Neuron (in vitro differentiated cells): ENCODE results near the gene S100A6.
"Not testable (repeated sequence)": the region's sequence is repeated elsewhere in the genome, so short reads cannot be mapped to it uniquely, and the experiment has no call there.

Experiments used
- H2AFZ ChIP-seq: one replicate; pipeline ENCODE4 v1.6.1; 2013; ENCODE audit warnings: low read depth, mild to moderate bottlenecking, inconsistent platforms, low read length, moderate library complexity
- H3K27me3 ChIP-seq: one replicate; pipeline ENCODE4 v1.6.1; 2013; ENCODE audit warnings: low read length; ENCODE audit not compliant: insufficient read depth
- H3K36me3 ChIP-seq: one replicate; pipeline ENCODE4 v1.6.1; 2013; ENCODE audit warnings: low read length; ENCODE audit not compliant: insufficient read depth
- H3K4me1 ChIP-seq: one replicate; pipeline ENCODE4 v1.6.1; 2013; ENCODE audit warnings: low read length; ENCODE audit not compliant: insufficient read depth
- H3K4me3 ChIP-seq: 2 replicates; pipeline ENCODE4 v1.5.1; 2013; ENCODE audit warnings: mild to moderate bottlenecking, low read length, moderate library complexity
- H3K9me3 ChIP-seq: one replicate; pipeline ENCODE4 v1.6.1; 2013; ENCODE audit warnings: low read length

S100A6 gene

DNA sequence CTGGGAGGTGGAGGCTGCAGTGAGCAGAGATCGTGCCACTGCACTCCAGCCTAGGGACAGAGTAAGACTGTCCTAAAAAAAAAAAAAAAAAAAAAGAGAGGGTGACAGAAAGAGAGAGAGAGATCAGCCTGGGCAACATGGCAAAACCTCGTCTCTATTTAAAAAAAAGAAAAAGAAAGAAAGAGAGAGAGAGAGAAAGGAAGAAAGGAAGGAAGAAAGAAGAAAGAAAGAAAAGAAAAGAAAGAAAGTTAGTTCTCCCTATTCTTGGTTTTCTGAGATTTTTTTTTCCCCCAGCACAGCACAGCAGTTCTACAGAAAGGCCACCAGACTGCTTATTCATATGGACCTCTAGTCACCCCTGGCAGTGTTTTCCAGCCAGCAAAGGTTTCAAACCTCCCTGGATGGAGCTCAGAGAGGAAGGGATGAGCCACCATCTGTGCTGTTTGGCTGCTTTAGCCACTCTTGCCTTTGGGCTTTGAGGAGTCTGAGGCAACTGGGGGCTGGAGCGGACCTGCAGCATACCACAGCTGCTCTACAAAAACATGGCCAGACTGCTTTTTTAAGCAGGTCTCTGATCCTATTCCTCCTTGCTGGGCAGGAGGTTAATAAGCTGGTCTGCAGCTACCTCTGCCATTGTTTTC, 10.6 kb downstream of the S100A6 start:
- Histone ChIP-seq H2AFZ (no peak overlapping the region), H3K9me3 (no peaks in the 10 kb centered on the region), H3K4me1 (peaks cover 2% of the 10 kb centered on the region), H3K36me3 (no peaks in the 10 kb centered on the region), H3K4me3 (no peak overlapping the region), H3K27me3 (no peaks in the 10 kb centered on the region)

DNA sequence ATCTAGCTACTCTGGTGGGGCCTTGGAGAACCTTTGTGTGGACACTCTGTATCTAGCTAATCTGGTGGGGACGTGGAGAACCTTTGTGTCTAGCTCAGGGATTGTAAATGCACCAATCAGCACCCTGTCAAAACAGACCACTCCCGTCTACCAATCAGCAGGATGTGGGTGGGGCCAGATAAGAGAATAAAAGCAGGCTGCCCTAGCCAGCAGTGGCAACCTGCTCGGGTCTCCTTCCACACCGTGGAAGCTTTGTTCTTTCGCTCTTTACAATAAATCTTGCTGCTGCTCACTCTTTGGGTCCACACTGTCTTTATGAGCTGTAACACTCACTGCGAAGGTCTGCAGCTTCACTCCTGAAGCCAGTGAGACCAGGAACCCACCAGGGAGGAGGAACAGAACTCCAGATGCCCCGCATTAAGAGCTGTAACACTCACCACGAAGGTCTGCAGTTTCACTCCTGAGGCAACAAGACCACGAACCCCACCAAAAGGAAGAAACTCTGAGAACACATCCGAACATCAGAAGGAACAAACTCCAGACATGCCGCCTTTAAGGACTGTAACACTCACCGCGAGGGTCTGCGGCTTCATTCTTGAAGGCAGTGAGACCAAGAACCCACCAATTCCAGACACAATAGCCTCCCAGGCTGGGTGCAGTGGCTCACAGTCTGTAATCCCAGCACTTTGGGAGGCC, 13.3 kb downstream of the S100A6 start:
- H3K4me3 ChIP-seq, H3K9me3 ChIP-seq, H3K36me3 ChIP-seq, H3K27me3 ChIP-seq, H3K4me1 ChIP-seq, H2AFZ ChIP-seq: not testable (repeated sequence)

DNA sequence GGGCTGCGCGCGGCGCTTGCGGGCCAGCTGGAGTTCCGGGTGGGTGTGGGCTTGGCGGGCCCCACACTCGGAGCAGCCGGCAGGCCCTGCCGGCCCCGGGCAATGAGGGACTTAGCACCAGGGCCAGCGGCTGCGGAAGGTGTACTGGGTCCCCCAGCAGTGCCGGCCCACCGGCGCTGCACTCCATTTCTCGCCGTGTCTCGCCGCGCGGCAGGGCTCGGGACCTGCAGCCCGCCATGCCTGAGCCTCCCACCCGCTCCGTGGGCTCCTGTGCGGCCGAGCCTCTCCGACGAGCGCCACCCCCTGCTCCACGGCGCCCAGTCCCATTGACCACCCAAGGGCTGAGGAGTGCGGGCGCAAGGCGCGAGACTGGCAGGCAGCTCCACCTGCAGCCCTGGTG, 14.0 kb downstream of the S100A6 start:
- H3K4me1 ChIP-seq, H3K4me3 ChIP-seq, H2AFZ ChIP-seq, H3K27me3 ChIP-seq, H3K9me3 ChIP-seq, H3K36me3 ChIP-seq: not testable (repeated sequence)

DNA sequence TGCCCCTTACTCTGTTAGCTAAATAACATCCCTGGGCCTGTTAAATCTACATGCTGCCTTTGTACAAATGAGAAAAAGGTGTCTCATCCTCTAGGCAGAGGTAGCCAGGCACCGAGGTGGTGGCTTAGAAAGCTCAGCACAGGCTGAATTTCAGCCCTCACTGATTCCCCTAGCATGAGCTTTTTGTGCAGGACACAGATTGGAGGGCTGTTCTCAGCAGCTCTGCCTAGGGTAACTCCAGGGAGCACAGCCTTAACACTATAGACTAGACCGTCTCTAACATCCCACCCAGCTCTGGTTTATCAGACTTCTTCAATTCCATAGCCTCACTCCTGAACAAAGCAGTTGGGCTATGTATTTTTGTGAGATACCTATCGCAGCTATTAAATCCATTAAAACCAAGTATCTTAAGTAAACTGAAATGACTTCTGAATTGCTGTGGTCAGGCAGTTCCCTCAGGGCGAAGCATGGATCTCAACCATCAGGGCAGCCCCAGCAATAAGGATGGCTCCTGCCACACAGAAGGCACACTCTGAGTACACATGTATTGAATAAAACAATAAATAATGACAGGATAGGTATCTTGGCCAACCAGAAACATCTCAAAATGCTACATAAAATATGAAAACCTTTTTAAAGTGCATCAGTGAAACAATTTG, 14.8 kb downstream of the S100A6 start:
- Histone ChIP-seq H3K36me3 (no peaks in the 10 kb centered on the region), H3K4me1 (no peaks in the 10 kb centered on the region), H2AFZ (no peak overlapping the region), H3K4me3 (no peak overlapping the region), H3K27me3 (no peaks in the 10 kb centered on the region), H3K9me3 (no peaks in the 10 kb centered on the region)

DNA sequence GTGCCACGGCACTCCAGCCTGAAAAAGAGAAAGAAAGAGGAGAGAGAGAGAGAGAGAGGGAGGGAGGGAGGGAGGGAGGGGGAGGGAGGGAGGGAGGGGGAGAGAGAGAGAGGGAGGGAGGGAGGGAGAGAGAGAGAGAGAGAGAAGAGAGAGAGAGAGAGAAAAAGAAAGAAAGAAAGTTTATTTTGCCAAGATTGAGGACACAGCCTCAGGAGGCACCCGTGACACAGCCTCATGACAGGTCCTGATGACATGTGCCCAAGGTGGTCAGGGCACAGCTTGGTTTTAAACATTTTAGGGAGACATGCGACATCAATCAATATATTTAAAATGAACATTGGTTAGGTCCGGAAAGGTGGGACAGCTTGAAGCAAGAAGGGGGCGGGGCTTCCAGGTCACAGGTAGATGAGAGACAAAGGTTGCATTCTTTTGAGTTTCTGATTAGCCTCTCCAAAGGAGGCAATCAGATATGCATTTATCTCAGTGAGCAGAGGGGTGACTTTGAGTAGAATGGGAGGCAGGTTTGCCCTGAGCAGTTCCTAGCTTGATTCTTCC, 15.6 kb downstream of the S100A6 start:
- not testable (repeated sequence) for H3K4me3 ChIP-seq

DNA sequence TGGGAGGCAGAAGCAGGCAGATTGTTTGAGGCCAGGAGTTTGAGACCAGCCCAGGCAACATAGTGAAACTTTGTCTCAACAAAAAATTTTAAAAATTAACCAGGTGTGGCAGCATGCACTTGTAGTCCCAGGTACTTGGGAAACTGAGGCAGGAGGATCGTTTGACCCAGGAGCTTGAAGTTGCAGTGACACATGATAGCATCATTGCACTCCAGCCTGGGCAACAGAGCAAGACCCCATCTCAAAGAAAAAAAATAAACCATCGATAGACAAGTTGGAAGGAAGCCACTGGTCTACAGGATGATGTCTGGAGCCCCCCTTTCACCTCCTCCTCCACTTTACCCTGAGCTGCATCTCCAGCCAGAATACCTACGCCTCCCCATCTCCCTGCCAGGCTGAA, 16.5 kb downstream of the S100A6 start:
- Histone ChIP-seq H2AFZ (no peak overlapping the region), H3K4me1 (no peaks in the 10 kb centered on the region), H3K9me3 (no peaks in the 10 kb centered on the region)

More for the DNA sequence above, 15.6 kb downstream of the S100A6 start:
- H3K36me3 ChIP-seq, H3K9me3 ChIP-seq, H3K4me1 ChIP-seq, H2AFZ ChIP-seq, H3K27me3 ChIP-seq: not testable (repeated sequence)

DNA sequence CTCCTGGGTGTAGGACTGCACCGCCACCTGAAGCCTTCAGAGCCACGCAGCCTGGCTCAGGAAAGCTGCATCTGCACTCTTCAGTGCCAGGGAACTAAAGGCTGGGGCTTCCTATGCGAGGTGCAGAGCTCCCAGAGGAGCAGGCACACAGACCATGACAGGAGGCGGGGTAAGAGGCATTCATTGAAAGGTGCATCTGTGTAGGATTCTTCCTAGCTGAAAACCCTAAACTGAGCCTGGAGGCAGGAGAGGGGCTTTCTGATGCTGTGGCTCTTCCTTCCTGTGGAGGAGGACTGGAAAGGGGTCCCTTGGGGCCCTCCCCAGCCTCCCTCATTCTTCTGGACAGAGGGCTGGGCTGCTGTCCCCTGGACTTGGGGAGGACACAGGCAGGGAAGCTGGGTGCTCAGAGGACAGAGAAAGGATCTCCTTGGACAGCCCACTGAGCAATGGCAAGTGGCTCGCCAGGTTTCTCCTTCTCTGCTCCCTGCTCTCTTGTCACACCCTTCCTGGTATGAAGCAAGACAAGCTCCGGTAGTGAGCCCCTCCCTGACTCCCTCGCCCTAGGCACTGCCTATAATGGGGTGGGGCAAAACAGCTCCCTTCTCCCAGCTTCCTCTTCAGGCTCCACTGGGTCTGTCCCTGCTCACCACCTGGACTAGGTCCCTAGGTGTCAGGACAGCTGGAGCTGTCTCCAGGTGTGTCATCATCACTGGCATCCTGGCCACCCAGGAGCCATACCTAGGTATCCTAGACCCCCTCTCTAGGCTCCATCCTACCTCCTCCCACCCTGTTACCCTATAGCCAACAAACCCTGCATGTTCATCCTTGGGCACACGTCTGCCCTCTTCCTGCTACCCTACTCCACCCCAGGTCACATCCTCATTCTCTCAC, 20.0 kb downstream of the S100A6 start:
- Histone ChIP-seq H3K36me3 (no peaks in the 10 kb centered on the region), H3K27me3 (peaks cover 3% of the 10 kb centered on the region), H3K4me1 (no peaks in the 10 kb centered on the region), H3K4me3 (no peak overlapping the region), H2AFZ (no peak overlapping the region), H3K9me3 (no peaks in the 10 kb centered on the region)

More for the DNA sequence above, 16.5 kb downstream of the S100A6 start:
- Histone ChIP-seq H3K36me3 (no peaks in the 10 kb centered on the region), H3K4me3 (no peak overlapping the region), H3K27me3 (no peaks in the 10 kb centered on the region)

DNA sequence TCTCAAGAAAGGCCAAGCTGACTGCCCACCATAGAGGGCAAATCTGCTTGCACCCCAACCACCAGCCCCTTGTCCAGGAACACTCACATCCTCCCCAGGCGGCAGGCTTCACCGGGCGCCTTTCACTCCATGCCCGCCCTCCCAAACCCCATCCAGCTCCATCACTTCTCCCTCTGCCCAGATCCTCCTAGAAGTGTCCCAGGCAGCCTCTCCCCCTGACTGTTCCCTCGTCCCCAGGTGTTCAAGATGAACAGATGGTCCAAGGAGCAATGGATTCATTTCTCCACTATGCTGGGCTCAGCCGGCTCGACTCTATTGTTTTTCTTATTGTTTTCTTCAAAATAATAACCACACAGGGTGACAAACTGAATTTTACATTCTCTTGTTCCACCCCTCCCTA, 22.1 kb downstream of the S100A6 start:
- no peaks in the 10 kb centered on the region for H3K9me3 ChIP-seq

DNA sequence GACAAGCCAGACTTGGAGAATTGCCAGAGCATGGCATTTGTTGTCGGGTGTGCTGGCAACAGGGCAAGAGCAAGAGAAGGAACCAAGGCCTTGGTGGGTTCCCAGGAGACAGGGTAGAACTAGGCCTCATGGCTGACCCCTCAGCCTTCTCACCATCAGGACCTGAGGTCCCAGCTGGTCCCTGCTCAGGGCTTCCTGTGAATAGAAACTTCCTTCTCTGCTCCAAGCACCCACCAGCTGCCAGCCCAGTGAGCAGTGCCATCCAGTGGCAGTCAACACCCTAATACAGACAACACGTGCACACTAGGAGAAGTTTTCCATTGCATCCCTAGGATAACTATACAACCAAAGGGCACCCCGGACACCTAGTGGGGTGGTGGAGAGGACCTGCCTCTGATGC, 22.8 kb downstream of the S100A6 start:
- Histone ChIP-seq H3K36me3 (no peaks in the 10 kb centered on the region), H3K27me3 (peaks cover 3% of the 10 kb centered on the region), H2AFZ (no peak overlapping the region), H3K4me1 (no peaks in the 10 kb centered on the region), H3K9me3 (no peaks in the 10 kb centered on the region), H3K4me3 (no peak overlapping the region)

More for the DNA sequence above, 22.1 kb downstream of the S100A6 start:
- Histone ChIP-seq H3K27me3 (peaks cover 3% of the 10 kb centered on the region), H3K4me1 (no peaks in the 10 kb centered on the region), H2AFZ (no peak overlapping the region), H3K36me3 (no peaks in the 10 kb centered on the region), H3K4me3 (no peak overlapping the region)

DNA sequence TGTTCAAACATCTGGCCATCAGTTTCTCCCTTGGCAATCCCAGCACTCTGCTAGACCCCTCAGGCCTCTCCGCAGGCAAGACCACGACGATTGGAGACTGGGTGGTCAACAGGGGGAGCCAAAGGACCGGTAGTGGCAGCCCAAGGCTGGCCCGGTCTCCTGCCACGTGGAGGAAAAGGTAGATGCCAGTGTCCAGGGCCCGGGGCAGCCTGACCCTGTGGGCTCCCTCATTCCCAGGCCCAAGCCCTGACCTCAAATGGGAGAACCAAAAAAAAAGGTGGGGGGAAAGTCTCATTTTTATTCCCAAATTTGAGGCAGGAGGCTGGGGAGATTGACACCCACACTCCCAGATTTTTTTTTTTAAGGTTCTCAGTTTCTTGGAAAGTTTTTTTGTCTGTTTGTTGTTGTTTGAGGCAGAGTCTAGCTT, 24.8 kb downstream of the S100A6 start:
- Histone ChIP-seq H3K4me3 (no peak overlapping the region), H3K36me3 (no peaks in the 10 kb centered on the region), H3K27me3 (peaks cover 5% of the 10 kb centered on the region), H3K9me3 (no peaks in the 10 kb centered on the region), H2AFZ (no peak overlapping the region), H3K4me1 (no peaks in the 10 kb centered on the region)

DNA sequence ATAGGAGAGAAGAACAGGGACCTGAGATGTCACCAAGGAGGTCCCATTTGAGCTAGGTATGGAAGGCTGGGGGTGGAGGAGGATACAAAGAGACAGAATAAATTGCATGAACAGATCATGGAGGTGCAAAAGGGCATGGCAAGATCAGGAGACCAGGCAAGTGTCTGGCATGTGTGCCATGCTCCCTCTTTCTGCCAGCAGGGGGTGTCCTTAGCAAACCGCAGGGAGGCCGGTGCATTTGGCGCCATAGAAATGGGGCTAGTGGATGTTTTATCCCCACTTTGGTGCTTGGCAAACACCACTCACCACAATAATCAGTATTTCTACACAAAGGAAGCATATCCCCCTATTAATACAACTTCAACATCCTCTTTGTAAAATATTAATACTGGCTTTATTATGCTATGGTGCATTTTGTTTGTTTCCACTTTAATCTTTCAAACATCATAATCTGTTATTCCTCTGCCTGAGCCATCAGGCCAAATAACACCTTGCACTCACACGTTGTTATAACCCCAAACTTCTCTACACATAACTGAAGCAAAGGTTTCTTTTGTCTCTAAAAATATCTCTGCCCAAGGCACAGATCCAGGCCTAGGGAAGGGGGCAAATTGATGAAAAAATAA, 25.9 kb downstream of the S100A6 start:
- Histone ChIP-seq H2AFZ (no peak overlapping the region), H3K36me3 (no peaks in the 10 kb centered on the region), H3K9me3 (no peaks in the 10 kb centered on the region), H3K27me3 (peaks cover 5% of the 10 kb centered on the region), H3K4me3 (no peak overlapping the region), H3K4me1 (no peaks in the 10 kb centered on the region)

DNA sequence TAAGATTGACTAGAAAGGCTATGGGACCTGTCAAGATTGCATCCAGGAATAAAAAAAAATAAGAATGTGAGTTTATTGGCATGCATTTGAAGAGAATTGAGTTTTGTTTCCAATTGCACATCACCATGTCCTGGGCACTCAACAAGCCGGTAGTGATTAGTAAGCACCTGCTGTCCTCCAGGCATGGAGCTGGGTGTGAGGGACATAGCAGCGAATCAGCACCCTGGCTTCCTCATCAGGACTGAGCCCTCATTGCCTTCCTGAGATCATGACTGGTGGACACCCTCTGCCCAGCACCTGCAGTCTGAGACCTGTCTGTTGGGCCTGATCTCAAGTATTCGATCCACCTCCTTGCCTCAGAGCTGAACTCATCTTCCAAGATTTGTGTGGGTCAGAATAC, 26.8 kb downstream of the S100A6 start:
- no peak overlapping the region for H3K4me3 ChIP-seq
- H3K36me3 ChIP-seq: no peaks in the 10 kb centered on the region
- H2AFZ ChIP-seq: no peak overlapping the region
- H3K9me3 ChIP-seq: no peaks in the 10 kb centered on the region
- no peaks in the 10 kb centered on the region for H3K4me1 ChIP-seq
- H3K27me3 ChIP-seq: peaks cover 5% of the 10 kb centered on the region
